Natural killer cell (primary cell): ENCODE measurements around the gene PLPPR2. TPM values are rescaled to one million over a fixed set of nuclear protein-coding genes. Genes with fewer than 3 reads are reported as not detected.
A peak's percentile ranks its signal among the peaks of the same experiment; 100 is the strongest.
"Not testable (repeated sequence)": the region's sequence is repeated elsewhere in the genome, so short reads cannot be mapped to it uniquely, and the experiment has no call there.

ENCODE experiments used
- ATAC-seq, 3 donors: fragments of 150-1000 bp in 2 of 3; fragments of 200-7000 bp in 1 of 3; cut with Tn5 transposase; 1 replicate in 1 of 3; 2 replicates in 2 of 3; pipeline ENCODE4 v1.10.0; 2021; ENCODE audit warnings: mild to moderate bottlenecking in 2 of 3, moderate library complexity in 2 of 3
- DNase-seq, 2 donors: peaks; one replicate each; pipeline versions ENCODE4 v3.0.0 to v3.0.0-alpha.2; 2013 to 2021; ENCODE audit warnings: mixed read lengths in 1 of 2
- H3K27ac ChIP-seq: one replicate; pipeline ENCODE4 v1.5.1; 2013; ENCODE audit warnings: mild to moderate bottlenecking, low read length
- H3K27me3 ChIP-seq: one replicate; pipeline ENCODE4 v1.6.1; 2013; ENCODE audit warnings: low read length; ENCODE audit not compliant: control insufficient read depth, insufficient read depth
- H3K36me3 ChIP-seq: one replicate; pipeline ENCODE4 v1.6.1; 2013; ENCODE audit warnings: low read length; ENCODE audit not compliant: control insufficient read depth, insufficient read depth
- H3K4me1 ChIP-seq: one replicate; pipeline ENCODE4 v1.6.1; 2013; ENCODE audit warnings: low read length; ENCODE audit not compliant: control insufficient read depth, insufficient read depth
- H3K4me3 ChIP-seq: one replicate; pipeline ENCODE4 v1.5.1; 2013; ENCODE audit warnings: low read length
- H3K9me3 ChIP-seq: one replicate; pipeline ENCODE4 v1.6.1; 2013; ENCODE audit warnings: low read length; ENCODE audit not compliant: control insufficient read depth, insufficient read depth
- H3K27ac Mint-ChIP-seq, 2 donors: one replicate each; pipeline ENCODE4 v1.8.0; 2022; ENCODE audit warnings: mild to moderate bottlenecking in 2 of 2, mixed read lengths in 2 of 2, moderate library complexity in 1 of 2
- H3K27me3 Mint-ChIP-seq, 2 donors: one replicate each; pipeline ENCODE4 v1.8.0; 2022; ENCODE audit warnings: low read depth in 2 of 2, mixed read lengths in 2 of 2
- H3K36me3 Mint-ChIP-seq: one replicate; pipeline ENCODE4 v1.8.0; 2022; ENCODE audit warnings: mixed read lengths
- H3K4me1 Mint-ChIP-seq, 2 donors: one replicate each; pipeline ENCODE4 v1.8.0; 2022; ENCODE audit warnings: mixed read lengths in 2 of 2
- H3K4me3 Mint-ChIP-seq: one replicate; pipeline ENCODE4 v1.8.0; 2022; ENCODE audit warnings: mild to moderate bottlenecking, moderate library complexity, mixed read lengths
- H3K9me3 Mint-ChIP-seq, 2 donors: one replicate each; pipeline ENCODE4 v1.8.0; 2022; ENCODE audit warnings: mixed read lengths in 2 of 2
- WGBS: methylation state at CpG from one replicate; pipeline ENCODE4 v1.1.7; 2013; ENCODE audit warnings: missing lambda C conversion rate; ENCODE audit not compliant: insufficient coverage; 5-methylcytosine and 5-hydroxymethylcytosine counted together
- intact Hi-C: fragments of 100-400 bp; cut with micrococcal nuclease; formaldehyde crosslinking; loops from one replicate; pipeline ENCODE4 v1.14.2; 2022
- total RNA-seq, 4 donors: library from RNA; stranded (reverse); fragments of 120-200 nt in 1 of 4; gene quantifications; one replicate each; pipeline versions ENCODE4 v1.2.3 to v1.2.4, GENCODE V29; 2013 to 2022
- TF ChIP-seq, protein P1 (sequence below): fragments of 200-600 bp; IDR thresholded peaks from one replicate; pipeline ENCODE4 v1.8.0; 2022; ENCODE audit warnings: antibody characterized with exemption

Gene PLPPR2, protein sequence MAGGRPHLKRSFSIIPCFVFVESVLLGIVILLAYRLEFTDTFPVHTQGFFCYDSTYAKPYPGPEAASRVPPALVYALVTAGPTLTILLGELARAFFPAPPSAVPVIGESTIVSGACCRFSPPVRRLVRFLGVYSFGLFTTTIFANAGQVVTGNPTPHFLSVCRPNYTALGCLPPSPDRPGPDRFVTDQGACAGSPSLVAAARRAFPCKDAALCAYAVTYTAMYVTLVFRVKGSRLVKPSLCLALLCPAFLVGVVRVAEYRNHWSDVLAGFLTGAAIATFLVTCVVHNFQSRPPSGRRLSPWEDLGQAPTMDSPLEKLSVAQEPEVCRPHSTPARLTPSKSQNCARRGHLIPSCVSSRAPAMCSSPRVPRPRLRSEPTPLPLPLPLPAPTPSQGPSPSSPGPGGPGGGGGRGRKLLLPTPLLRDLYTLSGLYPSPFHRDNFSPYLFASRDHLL
- total RNA-seq = 10 to 100 TPM; 13.3 to 21.1 (median 16.1) TPM
- total RNA-seq (2013) = 2.0 TPM

DNA sequence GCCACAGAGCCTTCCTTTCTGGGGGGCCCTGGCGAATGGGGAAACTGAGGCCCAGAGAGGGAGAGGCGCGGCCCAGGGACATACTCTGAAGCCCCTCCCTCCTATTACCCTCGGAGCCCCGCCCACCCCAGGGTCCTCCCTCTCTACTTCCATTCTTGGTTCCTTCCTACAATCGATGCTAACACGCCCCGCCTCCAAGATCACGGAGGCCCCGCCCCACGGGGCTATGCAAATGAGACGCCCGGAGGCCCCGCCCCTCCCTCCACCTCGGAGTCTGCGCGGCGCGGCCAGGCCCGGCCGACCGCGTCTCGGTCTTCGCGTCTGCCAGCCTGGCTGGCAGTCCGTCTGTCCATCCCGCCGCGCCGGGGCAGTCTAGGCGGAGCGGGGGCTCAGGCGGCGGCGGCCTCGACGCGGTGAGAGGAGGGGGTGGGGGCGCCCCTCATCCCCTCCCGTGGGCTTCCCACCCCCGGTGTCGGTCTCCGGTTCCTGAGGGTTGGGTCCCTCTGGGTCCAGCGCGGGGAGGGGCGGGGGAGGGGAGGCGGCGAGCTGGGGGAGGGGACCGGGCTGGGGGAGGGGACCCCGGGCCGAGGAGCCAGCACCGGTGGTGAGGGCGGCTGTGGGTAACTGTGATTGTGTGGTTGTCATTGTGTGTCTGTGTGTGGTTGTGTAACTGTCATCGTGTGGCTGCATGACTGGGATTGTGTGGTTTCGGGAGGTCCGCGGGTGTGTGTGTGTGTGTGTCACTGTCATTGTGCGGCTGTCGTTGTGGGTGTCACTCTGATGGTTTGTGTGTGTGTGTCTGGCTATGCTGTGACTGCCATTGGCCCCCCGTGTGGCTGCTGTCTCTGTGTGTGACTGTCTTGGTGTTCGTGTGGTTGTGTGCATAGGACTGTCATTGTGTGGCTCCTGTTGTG lies at the start of gene PLPPR2:
TSS of gene PLPPR2 (plus strand) at position 273 of the 914 bp plus-strand sequence. CDS start 2,242 bp downstream, outside the sequence.
- H3K27ac ChIP-seq = no peak within 1 kb of the TSS
- peak within 1 kb of the TSS; percentile 5 to 89 for H3K27ac Mint-ChIP-seq
- 4% methylated on average over 60 of the region's 62 CpGs for WGBS

DNA sequence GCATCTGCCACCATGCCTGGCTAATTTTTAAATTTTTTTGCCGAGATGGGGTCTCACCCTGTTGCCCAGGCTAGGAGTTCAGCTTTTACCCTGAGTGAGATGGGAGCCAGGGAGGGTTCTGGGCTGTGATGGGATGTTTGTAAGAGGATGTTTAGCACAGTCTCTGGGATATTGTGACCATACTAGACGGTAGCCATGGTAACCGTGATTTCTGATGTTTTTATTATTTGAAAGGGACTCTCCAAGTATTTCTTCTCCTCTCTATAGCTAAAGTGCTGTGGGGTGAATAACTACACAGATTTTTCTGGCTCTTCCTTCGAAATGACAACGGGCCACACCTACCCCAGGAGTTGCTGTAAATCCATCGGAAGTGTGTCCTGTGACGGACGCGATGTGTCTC lies 48.9 kb upstream of the PLPPR2 start:
- 95% methylated on average over 7 of the region's 9 CpGs for WGBS
- Histone ChIP-seq H3K4me3 (no peak overlapping the region), H3K4me1 (no peaks in the 10 kb centered on the region), H3K27me3 (no peaks in the 10 kb centered on the region), H3K36me3 (no peaks in the 10 kb centered on the region), H3K9me3 (no peaks in the 10 kb centered on the region), H3K27ac (no peak overlapping the region)
- intact Hi-C loops = no loop called here
- Mint-ChIP-seq H3K36me3 (no peaks in the 10 kb centered on the region), H3K9me3 (no peaks in the 10 kb centered on the region), H3K4me3 (no peak overlapping the region), H3K27ac (no peak overlapping the region), H3K27me3 (peaks cover 0 to 3% of the 10 kb centered on the region in 2 donors), H3K4me1 (no peaks in the 10 kb centered on the region)
- no peak for DNase-seq
- ATAC-seq = no peak
- TF ChIP-seq, protein P1, sequence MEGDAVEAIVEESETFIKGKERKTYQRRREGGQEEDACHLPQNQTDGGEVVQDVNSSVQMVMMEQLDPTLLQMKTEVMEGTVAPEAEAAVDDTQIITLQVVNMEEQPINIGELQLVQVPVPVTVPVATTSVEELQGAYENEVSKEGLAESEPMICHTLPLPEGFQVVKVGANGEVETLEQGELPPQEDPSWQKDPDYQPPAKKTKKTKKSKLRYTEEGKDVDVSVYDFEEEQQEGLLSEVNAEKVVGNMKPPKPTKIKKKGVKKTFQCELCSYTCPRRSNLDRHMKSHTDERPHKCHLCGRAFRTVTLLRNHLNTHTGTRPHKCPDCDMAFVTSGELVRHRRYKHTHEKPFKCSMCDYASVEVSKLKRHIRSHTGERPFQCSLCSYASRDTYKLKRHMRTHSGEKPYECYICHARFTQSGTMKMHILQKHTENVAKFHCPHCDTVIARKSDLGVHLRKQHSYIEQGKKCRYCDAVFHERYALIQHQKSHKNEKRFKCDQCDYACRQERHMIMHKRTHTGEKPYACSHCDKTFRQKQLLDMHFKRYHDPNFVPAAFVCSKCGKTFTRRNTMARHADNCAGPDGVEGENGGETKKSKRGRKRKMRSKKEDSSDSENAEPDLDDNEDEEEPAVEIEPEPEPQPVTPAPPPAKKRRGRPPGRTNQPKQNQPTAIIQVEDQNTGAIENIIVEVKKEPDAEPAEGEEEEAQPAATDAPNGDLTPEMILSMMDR = no peak

More for the DNA sequence above, at the start of gene PLPPR2:
- Mint-ChIP-seq H3K27me3 (no peaks in the 10 kb centered on the region), H3K4me1 (peaks cover 12 to 21% of the 10 kb centered on the region in 2 donors), H3K4me3 (peak within 1 kb of the TSS; percentile 80), H3K9me3 (no peaks in the 10 kb centered on the region), H3K36me3 (no peaks in the 10 kb centered on the region)
- peak; percentile 95 to 97 (median 96) for ATAC-seq
- H3K27me3 ChIP-seq = no peaks in the 10 kb centered on the region
- intact Hi-C loops = loop anchor here (1.0 to 2.0 kb wide), 2 partner anchors 9 to 19 kb away; partner anchors contain the start of genes CCDC159, SWSAP1 and TMEM205
- H3K4me3 ChIP-seq = no peak within 1 kb of the TSS
- no peaks in the 10 kb centered on the region for H3K36me3 ChIP-seq
- H3K9me3 ChIP-seq = no peaks in the 10 kb centered on the region
- TF ChIP-seq, protein P1 = no peak
- DNase-seq = peak; percentile 91 to 92
- peaks cover 14% of the 10 kb centered on the region for H3K4me1 ChIP-seq

DNA sequence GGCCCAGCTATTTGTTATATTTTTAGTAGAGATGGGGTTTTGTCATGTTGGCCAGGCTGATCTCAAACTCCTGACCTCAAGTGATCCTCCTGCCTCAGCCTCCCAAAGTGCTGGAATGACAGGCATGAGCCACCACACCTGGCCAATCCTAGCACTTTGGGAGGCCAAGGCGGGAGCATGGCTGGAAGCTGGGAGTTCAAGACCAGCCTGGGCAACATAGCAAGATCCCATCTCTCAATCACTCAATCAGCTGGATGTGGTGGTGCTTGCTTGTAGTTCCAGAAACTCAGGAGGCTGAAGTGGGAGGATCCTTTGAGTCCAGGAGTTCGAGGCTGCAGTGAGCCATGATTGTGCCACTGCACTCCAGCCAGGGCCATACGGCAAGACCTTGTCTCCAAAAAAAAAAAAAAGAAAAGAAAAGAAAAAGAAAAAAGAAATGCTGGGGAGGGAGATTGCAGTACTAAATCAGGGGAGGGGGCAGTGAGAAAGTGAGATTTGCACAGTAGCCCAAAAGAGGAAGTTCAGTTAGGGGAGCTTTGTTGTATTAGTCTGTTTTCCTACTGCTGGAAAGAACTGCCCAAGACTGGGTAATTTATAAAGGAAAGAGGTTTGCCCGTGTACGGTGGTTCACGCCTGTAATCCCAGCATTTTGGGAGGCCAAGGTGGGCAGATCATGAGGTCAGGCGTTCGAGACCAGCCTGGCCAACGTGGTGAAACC lies 34.8 kb upstream of the PLPPR2 start:
- H3K36me3 ChIP-seq, H3K4me3 ChIP-seq, H3K27me3 ChIP-seq, ATAC-seq, intact Hi-C loops, H3K27ac ChIP-seq, DNase-seq, H3K9me3 Mint-ChIP-seq, H3K9me3 ChIP-seq, H3K36me3 Mint-ChIP-seq, H3K27me3 Mint-ChIP-seq: not testable (repeated sequence)
- Mint-ChIP-seq H3K27ac (peak overlapping the region; percentile 19 to 35), H3K4me1 (peaks cover 41 to 47% of the 10 kb centered on the region in 2 donors), H3K4me3 (peak overlapping the region; percentile 11)
- 41% methylated on average over 9 of the region's 9 CpGs for WGBS
- H3K4me1 ChIP-seq = peaks cover 28% of the 10 kb centered on the region
